Activated B cell treated with CpG ODN at 0.5 μM for 24 hours (primary cell): ENCODE measurements around the gene LILRA5. TPM values are rescaled to one million over a fixed set of nuclear protein-coding genes. Genes with fewer than 3 reads are reported as not detected.
"Not testable (repeated sequence)": the region's sequence is repeated elsewhere in the genome, so short reads cannot be mapped to it uniquely, and the experiment has no call there.

Experiments used
- ATAC-seq: fragments of 200-7000 bp; cut with Tn5 transposase; one replicate; pipeline ENCODE4 v1.10.0; 2021; ENCODE audit warnings: low read depth, mild to moderate bottlenecking, moderate library complexity
- CTCF ChIA-PET: fragments of 350-600 bp; sonication (Branson Sonifier 250); formaldehyde crosslinking; loops from one replicate; lab custom pipeline; 2021; ENCODE audit warnings: antibody characterized with exemption; lab: Charles Lee
- POLR2A ChIA-PET: fragments of 350-600 bp; sonication (Branson Sonifier 250); formaldehyde crosslinking; loops from one replicate; lab custom pipeline; 2021; ENCODE audit warnings: antibody characterized with exemption; lab: Charles Lee
- DNase-seq: peaks from one replicate; pipeline ENCODE4 v3.0.0; 2022
- H3K27ac Mint-ChIP-seq: one replicate; pipeline ENCODE4 v1.8.0; 2020; ENCODE audit warnings: mixed read lengths
- H3K27me3 Mint-ChIP-seq: one replicate; pipeline ENCODE4 v1.8.0; 2021; ENCODE audit warnings: mixed read lengths
- H3K36me3 Mint-ChIP-seq: one replicate; pipeline ENCODE4 v1.8.0; 2021; ENCODE audit warnings: low read depth, mixed read lengths
- H3K4me1 Mint-ChIP-seq: one replicate; pipeline ENCODE4 v1.8.0; 2021; ENCODE audit warnings: mixed read lengths
- H3K4me3 Mint-ChIP-seq: one replicate; pipeline ENCODE4 v1.8.0; 2020; ENCODE audit warnings: mild to moderate bottlenecking, mixed read lengths
- H3K9me3 Mint-ChIP-seq: one replicate; pipeline ENCODE4 v1.8.0; 2020; ENCODE audit warnings: mixed read lengths
- intact Hi-C: fragments of 100-400 bp; cut with micrococcal nuclease; formaldehyde crosslinking; loops from one replicate; pipeline ENCODE4 v1.15.1; 2024
- total RNA-seq: library from RNA; stranded (reverse); gene quantifications from 2 replicates; pipeline ENCODE4 v1.2.3, GENCODE V29; 2022
- TF ChIP-seq, protein P1 (sequence below): fragments of 200-600 bp; IDR thresholded peaks from one replicate; pipeline ENCODE4 v1.8.0; 2022; ENCODE audit warnings: antibody characterized with exemption, mild to moderate bottlenecking

Gene LILRA5
- total RNA-seq, 1 donor from 2014 or later: 1.3 TPM

DNA sequence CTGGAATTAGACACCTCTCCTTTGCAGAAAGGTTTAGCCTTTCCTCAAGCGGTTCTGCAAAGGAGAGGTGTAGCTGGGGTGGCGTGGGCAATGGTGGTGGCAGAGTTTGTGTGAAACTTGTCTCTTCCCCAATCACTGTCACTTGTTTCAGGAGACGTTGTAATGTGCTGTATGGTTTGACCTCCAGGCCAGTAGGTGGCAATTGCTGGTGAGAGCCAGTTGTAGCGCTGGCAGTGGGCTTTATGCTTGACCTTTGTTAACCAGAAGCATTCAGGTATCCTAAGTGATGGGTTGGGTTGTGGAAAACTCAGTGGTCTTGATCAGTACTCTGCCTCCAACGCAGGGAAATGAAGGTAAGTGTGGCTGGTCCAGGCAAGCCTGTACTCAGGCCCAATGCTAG is 12.7 kb upstream of the LILRA5 start:
- POLR2A ChIA-PET: interaction anchor here (0.6 to 3.3 kb wide), 3 partner anchors 20 to 56 kb away, joined by 3 to 21 read pairs (median 3); no protein-coding TSS in a partner anchor
- H3K9me3 Mint-ChIP-seq: peaks cover 7% of the 10 kb centered on the region
- peaks cover 12% of the 10 kb centered on the region for H3K36me3 Mint-ChIP-seq
- CTCF ChIA-PET: interaction anchor here (2.1 to 5.6 kb wide), 3 partner anchors 28 to 65 kb away, joined by 13 to 82 read pairs (median 80); no protein-coding TSS in a partner anchor
- H3K27ac Mint-ChIP-seq: peak overlapping the region; percentile 56
- H3K4me1 Mint-ChIP-seq: peaks cover 50% of the 10 kb centered on the region
- DNase-seq (no peak), ATAC-seq (peak; percentile 12)
- intact Hi-C loops: loop anchor here (1.0 kb wide), 3 partner anchors 29 to 157 kb away; no protein-coding TSS in a partner anchor
- no peak overlapping the region for H3K4me3 Mint-ChIP-seq
- TF ChIP-seq, protein P1, sequence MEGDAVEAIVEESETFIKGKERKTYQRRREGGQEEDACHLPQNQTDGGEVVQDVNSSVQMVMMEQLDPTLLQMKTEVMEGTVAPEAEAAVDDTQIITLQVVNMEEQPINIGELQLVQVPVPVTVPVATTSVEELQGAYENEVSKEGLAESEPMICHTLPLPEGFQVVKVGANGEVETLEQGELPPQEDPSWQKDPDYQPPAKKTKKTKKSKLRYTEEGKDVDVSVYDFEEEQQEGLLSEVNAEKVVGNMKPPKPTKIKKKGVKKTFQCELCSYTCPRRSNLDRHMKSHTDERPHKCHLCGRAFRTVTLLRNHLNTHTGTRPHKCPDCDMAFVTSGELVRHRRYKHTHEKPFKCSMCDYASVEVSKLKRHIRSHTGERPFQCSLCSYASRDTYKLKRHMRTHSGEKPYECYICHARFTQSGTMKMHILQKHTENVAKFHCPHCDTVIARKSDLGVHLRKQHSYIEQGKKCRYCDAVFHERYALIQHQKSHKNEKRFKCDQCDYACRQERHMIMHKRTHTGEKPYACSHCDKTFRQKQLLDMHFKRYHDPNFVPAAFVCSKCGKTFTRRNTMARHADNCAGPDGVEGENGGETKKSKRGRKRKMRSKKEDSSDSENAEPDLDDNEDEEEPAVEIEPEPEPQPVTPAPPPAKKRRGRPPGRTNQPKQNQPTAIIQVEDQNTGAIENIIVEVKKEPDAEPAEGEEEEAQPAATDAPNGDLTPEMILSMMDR: no peak
- H3K27me3 Mint-ChIP-seq: no peaks in the 10 kb centered on the region

DNA sequence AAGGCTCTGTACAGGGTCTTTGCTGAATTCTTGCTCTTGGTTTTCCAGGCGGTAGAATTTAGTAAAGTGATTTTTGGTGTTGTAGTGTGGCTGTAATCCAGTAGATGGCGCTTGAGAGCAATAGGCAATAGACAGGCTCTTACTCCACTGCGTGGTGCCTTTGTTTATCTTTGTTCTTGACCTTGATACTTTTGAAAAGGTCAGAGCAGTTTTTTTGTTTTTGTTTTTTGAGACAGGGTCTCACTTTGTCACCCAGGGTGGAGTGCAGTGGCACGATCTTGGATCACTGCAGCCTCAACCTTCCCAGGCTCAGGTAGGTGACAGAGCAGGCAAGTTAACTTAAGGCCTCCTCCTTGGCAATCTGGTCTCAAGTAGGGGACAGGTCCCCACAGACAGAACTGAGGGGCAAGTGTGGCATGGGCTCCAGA is 12.2 kb upstream of the LILRA5 start:
- Mint-ChIP-seq H3K27me3 (no peaks in the 10 kb centered on the region), H3K27ac (peak overlapping the region; percentile 56), H3K36me3 (peaks cover 12% of the 10 kb centered on the region), H3K9me3 (peaks cover 7% of the 10 kb centered on the region), H3K4me1 (peaks cover 54% of the 10 kb centered on the region), H3K4me3 (peak overlapping the region; percentile 32)
- ChIA-PET POLR2A (interaction anchor here (1.1 to 3.3 kb wide), 2 partner anchors 21 to 26 kb away, joined by 6 to 21 read pairs; no protein-coding TSS in a partner anchor), CTCF (interaction anchor here (1.0 to 5.6 kb wide), 6 partner anchors 20 to 65 kb away, joined by 4 to 82 read pairs (median 9); no protein-coding TSS in a partner anchor)
- TF ChIP-seq, protein P1: peak; percentile 84
- DNase-seq: no peak
- ATAC-seq: peak; percentile 69
- intact Hi-C loops: loop anchor here (1.0 kb wide), 3 partner anchors 29 to 157 kb away; no protein-coding TSS in a partner anchor

DNA sequence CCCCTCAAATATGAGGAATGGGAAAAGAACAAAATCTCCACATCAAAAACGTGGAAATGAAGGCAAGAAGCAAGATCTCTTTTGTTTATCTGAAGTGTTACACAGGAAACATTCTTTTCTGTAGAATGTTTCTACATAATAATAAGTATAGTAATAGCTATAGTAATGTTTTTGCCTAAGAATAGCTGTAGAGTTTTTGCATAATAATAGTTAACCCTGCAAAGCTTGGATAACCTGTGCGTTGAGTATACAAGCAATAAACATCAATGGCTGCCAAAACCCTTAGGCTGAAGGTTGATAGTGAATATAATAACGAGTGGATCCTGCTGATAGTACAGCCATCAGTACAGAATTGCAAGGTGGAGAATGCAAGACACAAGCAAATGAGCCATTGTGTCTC is 11.1 kb upstream of the LILRA5 start:
- ChIA-PET CTCF (interaction anchor here (0.7 to 5.6 kb wide), 9 partner anchors 15 to 66 kb away, joined by 3 to 82 read pairs (median 5); partner anchors contain the start of gene LILRA4), POLR2A (interaction anchor here (1.1 kb wide), 1 partner anchor 27 kb away, joined by 6 read pairs; no protein-coding TSS in a partner anchor)
- Mint-ChIP-seq H3K4me3 (no peak overlapping the region), H3K27ac (no peak overlapping the region), H3K9me3 (peaks cover 7% of the 10 kb centered on the region), H3K4me1 (peaks cover 56% of the 10 kb centered on the region), H3K27me3 (no peaks in the 10 kb centered on the region), H3K36me3 (peaks cover 11% of the 10 kb centered on the region)
- TF ChIP-seq, protein P1: no peak
- DNase-seq (no peak), ATAC-seq (no peak)
- intact Hi-C loops: no loop called here

DNA sequence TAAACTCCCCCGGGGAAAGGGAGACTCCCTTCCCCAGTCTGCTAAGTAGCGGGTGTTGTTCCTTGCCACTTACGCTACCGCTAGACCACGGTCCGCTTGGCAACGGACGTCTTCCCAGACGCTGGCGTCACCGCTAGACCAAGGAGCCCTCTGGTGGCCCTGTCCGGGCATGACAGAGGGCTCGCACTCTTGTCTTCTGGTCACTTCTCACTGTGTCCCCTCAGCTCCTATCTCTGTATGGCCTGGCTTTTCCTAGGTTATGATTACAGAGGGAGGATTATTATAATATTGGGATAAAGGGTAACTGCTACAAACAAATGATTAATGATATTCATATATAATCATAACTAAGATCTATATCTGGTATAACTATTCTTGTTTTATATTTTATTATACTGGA is 10.0 kb upstream of the LILRA5 start:
- DNase-seq, POLR2A ChIA-PET, intact Hi-C loops, H3K27ac Mint-ChIP-seq, H3K9me3 Mint-ChIP-seq, ATAC-seq, H3K4me3 Mint-ChIP-seq, H3K27me3 Mint-ChIP-seq, H3K36me3 Mint-ChIP-seq: not testable (repeated sequence)
- CTCF ChIA-PET: interaction anchor here (2.3 to 5.6 kb wide), 3 partner anchors 16 to 67 kb away, joined by 7 to 82 read pairs (median 80); partner anchors contain the start of gene LILRA4
- peaks cover 55% of the 10 kb centered on the region for H3K4me1 Mint-ChIP-seq

DNA sequence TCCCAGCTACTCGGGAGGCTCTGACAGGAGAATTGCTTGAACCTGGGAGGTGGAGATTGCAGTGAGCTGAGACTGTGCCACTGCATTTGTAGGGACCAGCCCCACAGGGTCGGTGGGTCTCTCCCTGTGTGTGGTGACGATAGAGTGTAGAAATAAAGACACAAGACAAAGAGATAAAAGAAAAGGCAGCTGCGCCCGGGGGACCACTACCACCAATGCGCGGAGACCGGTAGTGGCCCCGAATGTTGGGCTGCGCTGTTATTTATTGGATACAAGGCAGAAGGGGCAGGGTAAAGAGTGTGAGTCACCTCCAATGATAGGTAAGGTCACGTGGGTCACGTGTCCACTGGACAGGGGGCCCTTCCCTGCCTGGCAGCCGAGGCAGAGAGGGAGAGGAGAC is 9.3 kb upstream of the LILRA5 start:
- CTCF ChIA-PET: interaction anchor here (0.8 to 2.7 kb wide), 4 partner anchors 24 to 69 kb away, joined by 3 to 12 read pairs (median 4); no protein-coding TSS in a partner anchor
- POLR2A ChIA-PET: interaction anchor here (0.9 kb wide), 1 partner anchor 8 kb away, joined by 4 read pairs; no protein-coding TSS in a partner anchor
- H3K9me3 Mint-ChIP-seq, H3K4me3 Mint-ChIP-seq, H3K36me3 Mint-ChIP-seq, ATAC-seq, intact Hi-C loops, DNase-seq, H3K27ac Mint-ChIP-seq, H3K27me3 Mint-ChIP-seq: not testable (repeated sequence)
- H3K4me1 Mint-ChIP-seq: peaks cover 56% of the 10 kb centered on the region
